IMR-90 (cell line): ENCODE data around the gene NUCB2. TPM values are rescaled to one million over a fixed set of nuclear protein-coding genes. Genes with fewer than 3 reads are reported as not detected.

Experiments used
- ATAC-seq: fragments of 200-7000 bp; cut with Tn5 transposase; 2 replicates; pipeline ENCODE4 v1.9.1; 2020; ENCODE audit warnings: low read depth, mild to moderate bottlenecking, moderate library complexity
- BruUV-seq: library from RNA; stranded (reverse); fragments of 400-500 nt; replicated peaks from 2 replicates; lab custom pipeline; 2021; lab: Mats Ljungman, UMichigan
- CTCF ChIA-PET: fragments of 300-600 bp; formaldehyde crosslinking; extraction: SDS; loops from one replicate; lab custom pipeline; 2021; ENCODE audit warnings: antibody characterized with exemption; lab: Yijun Ruan, JAX
- POLR2A ChIA-PET: fragments of 300-600 bp; sonication (Branson Sonifier 250); formaldehyde crosslinking; loops from one replicate; lab custom pipeline; 2022; ENCODE audit warnings: antibody characterized with exemption; ENCODE audit not compliant: unreplicated experiment; lab: Charles Lee
- DNase-seq: peaks from one replicate; pipeline ENCODE4 v3.0.0; 2013
- H2AFZ ChIP-seq: replicated peaks from 2 replicates; pipeline ENCODE3; 2013; ENCODE audit warnings: low read length, mild to moderate bottlenecking; ENCODE audit not compliant: poor library complexity
- H2AK5ac ChIP-seq: 2 replicates; pipeline ENCODE4 v1.6.1; 2013; ENCODE audit warnings: low read depth, low read length, inconsistent platforms
- H2AK9ac ChIP-seq: replicated peaks from 2 replicates; pipeline ENCODE3; 2013; ENCODE audit warnings: mild to moderate bottlenecking, low read depth, low read length, moderate library complexity; ENCODE audit not compliant: poor library complexity
- H2BK120ac ChIP-seq: 2 replicates; pipeline ENCODE4 v1.6.1; 2013; ENCODE audit warnings: low read depth, low read length, inconsistent platforms
- H2BK15ac ChIP-seq: 3 replicates; pipeline ENCODE4 v1.6.1; 2013; ENCODE audit warnings: low read depth, low read length, inconsistent platforms
- H2BK20ac ChIP-seq: 2 replicates; pipeline ENCODE4 v1.6.1; 2013; ENCODE audit warnings: low read depth, mild to moderate bottlenecking, inconsistent platforms, low read length, moderate library complexity
- H2BK5ac ChIP-seq: 2 replicates; pipeline ENCODE4 v1.6.1; 2013; ENCODE audit warnings: mild to moderate bottlenecking, low read depth, low read length, inconsistent platforms; ENCODE audit not compliant: poor library complexity, severe bottlenecking
- H3K14ac ChIP-seq: replicated peaks from 2 replicates; pipeline ENCODE4 v1.6.1; 2013; ENCODE audit warnings: low read depth, low read length, inconsistent platforms
- H3K18ac ChIP-seq: 2 replicates; pipeline ENCODE4 v1.6.1; 2013; ENCODE audit warnings: low read depth, low read length, control low read depth
- H3K23ac ChIP-seq: 2 replicates; pipeline ENCODE4 v1.6.1; 2013; ENCODE audit warnings: low read depth, low read length, inconsistent platforms
- H3K27ac ChIP-seq: 2 replicates; pipeline ENCODE4 v1.5.1; 2013; ENCODE audit warnings: mild to moderate bottlenecking, control low read depth, low read length; ENCODE audit not compliant: insufficient read depth
- H3K27me3 ChIP-seq: 2 replicates; pipeline ENCODE4 v1.6.1; 2013; ENCODE audit warnings: low read length; ENCODE audit not compliant: control insufficient read depth, insufficient read depth
- H3K36me3 ChIP-seq: 2 replicates; pipeline ENCODE4 v1.6.1; 2013; ENCODE audit warnings: low read length, mixed read lengths; ENCODE audit not compliant: control insufficient read depth, insufficient read depth
- H3K4ac ChIP-seq: 2 replicates; pipeline ENCODE4 v1.6.1; 2013; ENCODE audit warnings: low read depth, low read length, inconsistent platforms
- H3K4me1 ChIP-seq: 2 replicates; pipeline ENCODE4 v1.6.1; 2013; ENCODE audit warnings: low read length, mixed read lengths; ENCODE audit not compliant: control insufficient read depth, insufficient read depth
- H3K4me2 ChIP-seq: 2 replicates; pipeline ENCODE4 v1.6.1; 2013; ENCODE audit warnings: low read depth, mild to moderate bottlenecking, control low read depth, low read length, moderate library complexity
- H3K4me3 ChIP-seq: 2 replicates; pipeline ENCODE4 v1.5.1; 2013; ENCODE audit warnings: low read depth, mild to moderate bottlenecking, control low read depth, low read length, moderate library complexity; ENCODE audit not compliant: insufficient read depth
- H3K56ac ChIP-seq: 2 replicates; pipeline ENCODE4 v1.6.1; 2013; ENCODE audit warnings: low read length, inconsistent platforms; ENCODE audit not compliant: insufficient read depth; ENCODE audit errors: extremely low read depth
- H3K79me1 ChIP-seq, 2 experiments: 2 replicates each; pipeline ENCODE4 v1.6.1; 2013; ENCODE audit warnings: low read length in 2 of 2, inconsistent platforms in 1 of 2, low read depth in 1 of 2
- H3K9ac ChIP-seq: 2 replicates; pipeline ENCODE4 v1.6.1; 2013; ENCODE audit warnings: low read depth, low read length, control low read depth
- H3K9me1 ChIP-seq: 2 replicates; pipeline ENCODE4 v1.6.1; 2013; ENCODE audit warnings: low read length, inconsistent platforms; ENCODE audit not compliant: insufficient read depth
- H3K9me3 ChIP-seq: 2 replicates; pipeline ENCODE4 v1.6.1; 2013; ENCODE audit warnings: low read length; ENCODE audit not compliant: control insufficient read depth, insufficient read depth
- H4K20me1 ChIP-seq: 2 replicates; pipeline ENCODE4 v1.6.1; 2013; ENCODE audit warnings: low read length, inconsistent platforms; ENCODE audit not compliant: insufficient read depth
- H4K5ac ChIP-seq: 2 replicates; pipeline ENCODE4 v1.6.1; 2013; ENCODE audit warnings: mild to moderate bottlenecking, low read depth, low read length, control low read depth
- H4K8ac ChIP-seq, 2 experiments: 2 replicates each; pipeline ENCODE4 v1.6.1; 2013; ENCODE audit warnings: low read depth in 2 of 2, low read length in 2 of 2, control low read depth in 1 of 2, inconsistent platforms in 1 of 2
- H4K91ac ChIP-seq: 2 replicates; pipeline ENCODE4 v1.6.1; 2013; ENCODE audit warnings: low read depth, low read length, inconsistent platforms; ENCODE audit not compliant: insufficient read depth
- BHLHE40 ChIP-seq: fragments of 150-350 bp; IDR thresholded peaks from 2 replicates; pipeline ENCODE4 v1.6.1; 2016; ENCODE audit warnings: mild to moderate bottlenecking, low read depth, low read length
- CTCF ChIP-seq: conservative IDR thresholded peaks from 2 replicates; pipeline ENCODE4 v1.5.1; 2012; ENCODE audit warnings: mild to moderate bottlenecking, low read depth, low read length, improper control_type of control experiment
- FOS ChIP-seq: fragments of 150-350 bp; IDR thresholded peaks from 2 replicates; pipeline ENCODE4 v1.6.1; 2016; ENCODE audit warnings: low read depth, low read length
- WGBS, 2 experiments: methylation state at CpG; one replicate each; pipeline versions ENCODE4 v1.1.5 to v1.1.7; 2013; ENCODE audit warnings: missing lambda C conversion rate in 2 of 2; ENCODE audit not compliant: insufficient read length in 1 of 2; ENCODE audit errors: extremely low coverage in 2 of 2; 5-methylcytosine and 5-hydroxymethylcytosine counted together
- dilution Hi-C: fragments of 300-500 bp; cut with HindIII; formaldehyde crosslinking; loops from one replicate; pipeline ENCODE4 v1.14.3; 2018; ENCODE audit warnings: low sequenced_read_pairs; ENCODE audit not compliant: unreplicated experiment
- in situ Hi-C: fragments of 300-500 bp; cut with MboI; formaldehyde crosslinking; loops from 3 replicates; pipeline ENCODE4 v1.14.3; 2019; ENCODE audit warnings: low sequenced_read_pairs, inconsistent platforms, mixed read lengths
- intact Hi-C: fragments of 100-400 bp; cut with micrococcal nuclease; formaldehyde crosslinking; loops from 2 replicates; pipeline ENCODE4 v1.10.0; 2022
- polyA plus RNA-seq, 3 experiments: library from polyadenylated mRNA; depleted of rRNA; stranded (reverse); fragments of >200 nt; gene quantifications; 2 replicates each; pipeline ENCODE4 v1.2.3, GENCODE V29; 2012; ENCODE audit warnings: low replicate concordance in 1 of 3
- total RNA-seq: library from RNA; depleted of rRNA; stranded (reverse); fragments of >200 nt; gene quantifications from 2 replicates; pipeline ENCODE4 v1.2.3, GENCODE V29; 2012

The NUCB2 gene
- total and polyA plus RNA-seq, 2 of the 4 experiments (the other 2 are of a cell fraction) = 52.7 to 55.4 TPM

GRCh38 chr11:17351172-17351509 is 74.6 kb downstream of the NUCB2 start:
- H3K79me1 ChIP-seq = peaks cover 0 to 4% of the 10 kb centered on the region in 2 experiments; a peak in 1 of 4 replicates
- no peak overlapping the region for H3K14ac ChIP-seq
- CTCF ChIA-PET = no interaction called here
- H4K20me1 ChIP-seq = no peaks in the 10 kb centered on the region
- H3K9ac ChIP-seq = peak overlapping the region; percentile 37; the same call in 1 of the 2 replicates
- peaks cover 2% of the 10 kb centered on the region for H3K4me1 ChIP-seq
- H3K36me3 ChIP-seq = no peaks in the 10 kb centered on the region
- BruUV-seq = no TSS peak
- H2BK20ac ChIP-seq = no peak overlapping the region
- H2BK5ac ChIP-seq = no peak overlapping the region
- no peak overlapping the region for H2BK15ac ChIP-seq
- no peak overlapping the region for H2BK120ac ChIP-seq
- peak overlapping the region; percentile 66 for H3K4me3 ChIP-seq
- dilution Hi-C loops = no loop called here
- peak overlapping the region; percentile 20 to 61; a peak in 1 of 4 replicates for H4K8ac ChIP-seq
- DNase-seq = no peak
- H3K27ac ChIP-seq = no peak overlapping the region; the same call in 1 of the 2 replicates
- H3K4ac ChIP-seq = no peak overlapping the region
- peak overlapping the region; percentile 90 for H3K4me2 ChIP-seq
- no peak overlapping the region for H3K18ac ChIP-seq
- POLR2A ChIA-PET = no interaction called here
- H2AFZ ChIP-seq = peak overlapping the region; percentile 93
- H2AK5ac ChIP-seq = no peak overlapping the region
- no peak overlapping the region for H3K23ac ChIP-seq
- no peak for TF ChIP-seq BHLHE40
- TF ChIP-seq FOS = no peak
- TF ChIP-seq CTCF = peak; percentile 16; the same call in 1 of the 2 replicates
- no peak for ATAC-seq
- no peak overlapping the region for H4K5ac ChIP-seq
- H4K91ac ChIP-seq = no peak overlapping the region
- H3K9me3 ChIP-seq = no peaks in the 10 kb centered on the region
- H3K56ac ChIP-seq = no peak overlapping the region
- H2AK9ac ChIP-seq = no peak overlapping the region
- 40% methylated on average over 2 of the region's 12 CpGs; no CpG with 5 or more reads in 1 of the 2 experiments for WGBS, 2 experiments
- in situ Hi-C loops = no loop called here
- no peaks in the 10 kb centered on the region for H3K27me3 ChIP-seq
- no peaks in the 10 kb centered on the region for H3K9me1 ChIP-seq
- intact Hi-C loops = loop anchor here (2.0 to 5.0 kb wide), 2 partner anchors 36 to 74 kb away; partner anchors contain the start of gene NUCB2
